Measurements from ENCODE around the gene PMF1.

- TF ChIP-seq POLR2A (IDR thresholded peaks at IDR 0.05) (no peak), CTCF (IDR thresholded peaks at IDR 0.05 in 4 of 5, conservative IDR thresholded peaks at IDR 0.05 in 1 of 5) (no peak)
These were observed 64.2 kb downstream of the PMF1 start for GRCh38 chr1:156276966-156277381.

Measured in gastrocnemius medialis (tissue), 4 donors.